Neutrophil (primary cell): Measurements from ENCODE around the gene PGM2L1.

ENCODE experiments used
- H3K27ac ChIP-seq: fragments of 200-600 bp; sonication (generic); 2 replicates; pipeline ENCODE4 v1.5.1; 2016; ENCODE audit warnings: mild to moderate bottlenecking, moderate library complexity
- H3K27me3 ChIP-seq: fragments of 200-600 bp; sonication (generic); 2 replicates; pipeline ENCODE4 v1.6.0; 2016; ENCODE audit warnings: mild to moderate bottlenecking
- H3K36me3 ChIP-seq: fragments of 200-600 bp; sonication (generic); 2 replicates; pipeline ENCODE4 v1.5.1; 2017
- H3K4me1 ChIP-seq, 2 experiments: fragments of 200-600 bp in 1 of 2; sonication (generic) in 1 of 2; 1 replicate in 1 of 2; 2 replicates in 1 of 2; pipeline versions ENCODE4 v1.5.1 to v1.6.1; 2013 to 2016; ENCODE audit warnings: low read depth in 1 of 2, low read length in 1 of 2, mild to moderate bottlenecking in 1 of 2, moderate library complexity in 1 of 2; ENCODE audit not compliant: control insufficient read depth in 1 of 2, insufficient read depth in 1 of 2
- H3K4me3 ChIP-seq, 2 experiments: fragments of 200-600 bp in 1 of 2; sonication (generic) in 1 of 2; 1 replicate in 1 of 2; 2 replicates in 1 of 2; pipeline ENCODE4 v1.5.1; 2013 to 2016; ENCODE audit warnings: low read depth in 1 of 2, low read length in 1 of 2, mild to moderate bottlenecking in 1 of 2, moderate library complexity in 1 of 2
- H3K9me3 ChIP-seq: fragments of 200-600 bp; sonication (generic); 2 replicates; pipeline ENCODE4 v1.5.1; 2016
- TF ChIP-seq, protein P1 (sequence below): fragments of 200-600 bp; sonication (generic); IDR thresholded peaks from 2 replicates; pipeline ENCODE4 v1.5.1; 2016; ENCODE audit warnings: antibody characterized with exemption

PGM2L1 gene

DNA sequence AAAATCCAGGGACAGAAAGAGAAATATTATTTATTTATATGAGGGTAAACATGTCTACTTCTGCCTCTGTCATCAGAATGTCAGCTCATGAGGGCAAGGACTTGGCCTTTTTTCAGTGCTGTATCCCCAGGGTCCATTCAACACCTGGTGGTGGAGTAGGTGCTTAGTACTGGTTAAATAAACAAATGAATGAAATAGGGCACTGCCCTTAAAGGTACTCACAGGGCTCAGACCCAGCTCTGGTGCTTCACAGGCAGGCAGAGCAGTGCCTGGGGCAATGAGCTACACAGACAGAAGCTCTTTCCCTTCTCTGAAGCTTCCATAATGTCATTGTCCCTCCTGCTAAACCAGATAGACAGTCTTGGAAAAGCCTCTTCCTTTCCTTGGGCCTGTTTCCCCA is 117.7 kb downstream of the PGM2L1 start:
- no peaks in the 10 kb centered on the region for H3K9me3 ChIP-seq
- no peaks in the 10 kb centered on the region for H3K27me3 ChIP-seq
- TF ChIP-seq, protein P1, sequence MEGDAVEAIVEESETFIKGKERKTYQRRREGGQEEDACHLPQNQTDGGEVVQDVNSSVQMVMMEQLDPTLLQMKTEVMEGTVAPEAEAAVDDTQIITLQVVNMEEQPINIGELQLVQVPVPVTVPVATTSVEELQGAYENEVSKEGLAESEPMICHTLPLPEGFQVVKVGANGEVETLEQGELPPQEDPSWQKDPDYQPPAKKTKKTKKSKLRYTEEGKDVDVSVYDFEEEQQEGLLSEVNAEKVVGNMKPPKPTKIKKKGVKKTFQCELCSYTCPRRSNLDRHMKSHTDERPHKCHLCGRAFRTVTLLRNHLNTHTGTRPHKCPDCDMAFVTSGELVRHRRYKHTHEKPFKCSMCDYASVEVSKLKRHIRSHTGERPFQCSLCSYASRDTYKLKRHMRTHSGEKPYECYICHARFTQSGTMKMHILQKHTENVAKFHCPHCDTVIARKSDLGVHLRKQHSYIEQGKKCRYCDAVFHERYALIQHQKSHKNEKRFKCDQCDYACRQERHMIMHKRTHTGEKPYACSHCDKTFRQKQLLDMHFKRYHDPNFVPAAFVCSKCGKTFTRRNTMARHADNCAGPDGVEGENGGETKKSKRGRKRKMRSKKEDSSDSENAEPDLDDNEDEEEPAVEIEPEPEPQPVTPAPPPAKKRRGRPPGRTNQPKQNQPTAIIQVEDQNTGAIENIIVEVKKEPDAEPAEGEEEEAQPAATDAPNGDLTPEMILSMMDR, result no peak
- H3K36me3 ChIP-seq, result no peaks in the 10 kb centered on the region
- no peak overlapping the region for H3K27ac ChIP-seq
- no peak overlapping the region for H3K4me3 ChIP-seq
- peaks cover 3 to 16% of the 10 kb centered on the region in 2 experiments for H3K4me1 ChIP-seq
